ENCODE data around the gene TAF4.

DNA sequence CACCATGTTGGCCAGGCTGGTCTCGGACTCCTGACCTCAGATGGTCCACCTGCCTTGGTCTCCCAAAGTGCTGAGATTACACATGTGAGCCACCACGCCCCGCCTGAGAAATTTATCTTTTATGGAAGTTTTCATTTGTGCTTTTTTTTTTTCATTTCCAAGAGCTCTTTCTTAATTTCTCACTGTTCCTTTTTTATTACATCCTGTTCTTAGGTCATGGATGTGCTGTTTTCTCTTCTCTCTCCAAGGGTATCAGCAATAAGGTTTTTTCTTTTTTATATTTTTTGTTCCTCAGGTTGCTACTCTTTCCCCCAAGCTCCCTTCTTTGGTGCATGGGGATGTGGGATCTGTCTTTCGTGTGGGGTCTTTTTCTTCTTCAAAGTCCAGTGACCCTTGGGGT, 35.4 kb upstream of the TAF4 start:
- TF ChIP-seq, protein P1, sequence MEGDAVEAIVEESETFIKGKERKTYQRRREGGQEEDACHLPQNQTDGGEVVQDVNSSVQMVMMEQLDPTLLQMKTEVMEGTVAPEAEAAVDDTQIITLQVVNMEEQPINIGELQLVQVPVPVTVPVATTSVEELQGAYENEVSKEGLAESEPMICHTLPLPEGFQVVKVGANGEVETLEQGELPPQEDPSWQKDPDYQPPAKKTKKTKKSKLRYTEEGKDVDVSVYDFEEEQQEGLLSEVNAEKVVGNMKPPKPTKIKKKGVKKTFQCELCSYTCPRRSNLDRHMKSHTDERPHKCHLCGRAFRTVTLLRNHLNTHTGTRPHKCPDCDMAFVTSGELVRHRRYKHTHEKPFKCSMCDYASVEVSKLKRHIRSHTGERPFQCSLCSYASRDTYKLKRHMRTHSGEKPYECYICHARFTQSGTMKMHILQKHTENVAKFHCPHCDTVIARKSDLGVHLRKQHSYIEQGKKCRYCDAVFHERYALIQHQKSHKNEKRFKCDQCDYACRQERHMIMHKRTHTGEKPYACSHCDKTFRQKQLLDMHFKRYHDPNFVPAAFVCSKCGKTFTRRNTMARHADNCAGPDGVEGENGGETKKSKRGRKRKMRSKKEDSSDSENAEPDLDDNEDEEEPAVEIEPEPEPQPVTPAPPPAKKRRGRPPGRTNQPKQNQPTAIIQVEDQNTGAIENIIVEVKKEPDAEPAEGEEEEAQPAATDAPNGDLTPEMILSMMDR (tag by site-specific recombination; IDR thresholded peaks at IDR 0.05), result no peak
- TF ChIP-seq, protein P2, sequence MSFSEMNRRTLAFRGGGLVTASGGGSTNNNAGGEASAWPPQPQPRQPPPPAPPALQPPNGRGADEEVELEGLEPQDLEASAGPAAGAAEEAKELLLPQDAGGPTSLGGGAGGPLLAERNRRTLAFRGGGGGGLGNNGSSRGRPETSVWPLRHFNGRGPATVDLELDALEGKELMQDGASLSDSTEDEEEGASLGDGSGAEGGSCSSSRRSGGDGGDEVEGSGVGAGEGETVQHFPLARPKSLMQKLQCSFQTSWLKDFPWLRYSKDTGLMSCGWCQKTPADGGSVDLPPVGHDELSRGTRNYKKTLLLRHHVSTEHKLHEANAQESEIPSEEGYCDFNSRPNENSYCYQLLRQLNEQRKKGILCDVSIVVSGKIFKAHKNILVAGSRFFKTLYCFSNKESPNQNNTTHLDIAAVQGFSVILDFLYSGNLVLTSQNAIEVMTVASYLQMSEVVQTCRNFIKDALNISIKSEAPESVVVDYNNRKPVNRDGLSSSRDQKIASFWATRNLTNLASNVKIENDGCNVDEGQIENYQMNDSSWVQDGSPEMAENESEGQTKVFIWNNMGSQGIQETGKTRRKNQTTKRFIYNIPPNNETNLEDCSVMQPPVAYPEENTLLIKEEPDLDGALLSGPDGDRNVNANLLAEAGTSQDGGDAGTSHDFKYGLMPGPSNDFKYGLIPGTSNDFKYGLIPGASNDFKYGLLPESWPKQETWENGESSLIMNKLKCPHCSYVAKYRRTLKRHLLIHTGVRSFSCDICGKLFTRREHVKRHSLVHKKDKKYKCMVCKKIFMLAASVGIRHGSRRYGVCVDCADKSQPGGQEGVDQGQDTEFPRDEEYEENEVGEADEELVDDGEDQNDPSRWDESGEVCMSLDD (tag by site-specific recombination; IDR thresholded peaks at IDR 0.05), result no peak
- TF ChIP-seq, protein P3, sequence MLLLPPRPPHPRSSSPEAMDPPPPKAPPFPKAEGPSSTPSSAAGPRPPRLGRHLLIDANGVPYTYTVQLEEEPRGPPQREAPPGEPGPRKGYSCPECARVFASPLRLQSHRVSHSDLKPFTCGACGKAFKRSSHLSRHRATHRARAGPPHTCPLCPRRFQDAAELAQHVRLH (tag by site-specific recombination; IDR thresholded peaks at IDR 0.05), result no peak
- TF ChIP-seq, protein P4, sequence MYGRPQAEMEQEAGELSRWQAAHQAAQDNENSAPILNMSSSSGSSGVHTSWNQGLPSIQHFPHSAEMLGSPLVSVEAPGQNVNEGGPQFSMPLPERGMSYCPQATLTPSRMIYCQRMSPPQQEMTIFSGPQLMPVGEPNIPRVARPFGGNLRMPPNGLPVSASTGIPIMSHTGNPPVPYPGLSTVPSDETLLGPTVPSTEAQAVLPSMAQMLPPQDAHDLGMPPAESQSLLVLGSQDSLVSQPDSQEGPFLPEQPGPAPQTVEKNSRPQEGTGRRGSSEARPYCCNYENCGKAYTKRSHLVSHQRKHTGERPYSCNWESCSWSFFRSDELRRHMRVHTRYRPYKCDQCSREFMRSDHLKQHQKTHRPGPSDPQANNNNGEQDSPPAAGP (tag by site-specific recombination; IDR thresholded peaks at IDR 0.05), result no peak
- TF ChIP-seq MYNN (tag by site-specific recombination; IDR thresholded peaks at IDR 0.05; ENCODE audit: borderline replicate concordance), result no peak
- TF ChIP-seq ZNF610 (tag by site-specific recombination; IDR thresholded peaks at IDR 0.05; ENCODE audit: borderline replicate concordance), result no peak
- TF ChIP-seq ZNF707 (tag by site-specific recombination; IDR thresholded peaks at IDR 0.05), result no peak

Measured in HEK293 (cell line).